ENCODE results near the gene MIPEP.
"Not testable (repeated sequence)": the region's sequence is repeated elsewhere in the genome, so short reads cannot be mapped to it uniquely, and the experiment has no call there.

GRCh38 chr13:23893791-23894190 lies 4.6 kb upstream of the MIPEP start:
- TF ChIP-seq CTCF (conservative IDR thresholded peaks at IDR 0.05; ENCODE audit: low read depth, low read length); EZH2 (IDR thresholded peaks at IDR 0.05; ENCODE audit: borderline replicate concordance, low read depth, low read length, poor library complexity, severe bottlenecking): not testable (repeated sequence)
